Endothelial cell of umbilical vein (primary cell): ENCODE measurements around the gene CMIP.

Experiments
- CTCF ChIP-seq, 2 donors: IDR thresholded peaks; 1 replicate in 1 of 2; 2 replicates in 1 of 2; pipeline ENCODE4 v1.5.1; 2011; ENCODE audit warnings: low read length in 2 of 2, mild to moderate bottlenecking in 2 of 2, moderate library complexity in 2 of 2, control low read depth in 1 of 2, inconsistent platforms in 1 of 2, low read depth in 1 of 2; ENCODE audit not compliant: insufficient read depth in 1 of 2; ENCODE audit errors: extremely low read depth in 1 of 2
- EZH2 ChIP-seq: IDR thresholded peaks from 2 replicates; pipeline ENCODE4 v1.6.1; 2012; ENCODE audit warnings: borderline replicate concordance, low read depth, mild to moderate bottlenecking, moderate library complexity, low read length, inconsistent platforms; ENCODE audit not compliant: severe bottlenecking
- FOS ChIP-seq: IDR thresholded peaks from 2 replicates; pipeline ENCODE4 v1.6.1; 2011; ENCODE audit warnings: mild to moderate bottlenecking, low read length, moderate library complexity, borderline replicate concordance; ENCODE audit not compliant: insufficient read depth
- MAX ChIP-seq: IDR thresholded peaks from 2 replicates; pipeline ENCODE4 v1.6.1; 2011; ENCODE audit not compliant: insufficient read depth, insufficient read length
- POLR2A ChIP-seq: IDR thresholded peaks from 2 replicates; pipeline ENCODE4 v1.6.1; 2012; ENCODE audit warnings: low read depth, mild to moderate bottlenecking, control low read depth, low read length
- POLR2AphosphoS5 ChIP-seq: IDR thresholded peaks from 2 replicates; pipeline ENCODE4 v1.6.1; 2012; ENCODE audit warnings: low read depth, mild to moderate bottlenecking, control low read depth, low read length, moderate library complexity; ENCODE audit not compliant: insufficient read depth

- TF ChIP-seq FOS: no peak
- no peak for TF ChIP-seq CTCF (IDR thresholded peaks at IDR 0.05; ENCODE audit: extremely low read depth in 1 of 2, insufficient read depth in 1 of 2, low read depth in 1 of 2, low read length in 2 of 2)
- no peak for TF ChIP-seq POLR2A
- no peak for TF ChIP-seq MAX
- TF ChIP-seq POLR2AphosphoS5: no peak
- TF ChIP-seq EZH2: no peak
Measured at GRCh38 chr16:81671738-81672597, 227.4 kb downstream of the CMIP start.
